B cell (primary cell): ENCODE data around the gene RIC3.

Experiments
- EZH2 ChIP-seq: IDR thresholded peaks from 2 replicates; pipeline ENCODE4 v1.6.1; 2012; ENCODE audit warnings: borderline replicate concordance, low read depth, mild to moderate bottlenecking, moderate library complexity, low read length; ENCODE audit not compliant: insufficient read depth, poor library complexity, severe bottlenecking
- TF ChIP-seq, protein P1 (sequence below): fragments of 200-600 bp; IDR thresholded peaks from one replicate; pipeline ENCODE4 v1.8.0; 2022; ENCODE audit warnings: antibody characterized with exemption, mild to moderate bottlenecking

GRCh38 chr11:8086001-8086479 lies 82.8 kb downstream of the RIC3 start:
- TF ChIP-seq, protein P1, sequence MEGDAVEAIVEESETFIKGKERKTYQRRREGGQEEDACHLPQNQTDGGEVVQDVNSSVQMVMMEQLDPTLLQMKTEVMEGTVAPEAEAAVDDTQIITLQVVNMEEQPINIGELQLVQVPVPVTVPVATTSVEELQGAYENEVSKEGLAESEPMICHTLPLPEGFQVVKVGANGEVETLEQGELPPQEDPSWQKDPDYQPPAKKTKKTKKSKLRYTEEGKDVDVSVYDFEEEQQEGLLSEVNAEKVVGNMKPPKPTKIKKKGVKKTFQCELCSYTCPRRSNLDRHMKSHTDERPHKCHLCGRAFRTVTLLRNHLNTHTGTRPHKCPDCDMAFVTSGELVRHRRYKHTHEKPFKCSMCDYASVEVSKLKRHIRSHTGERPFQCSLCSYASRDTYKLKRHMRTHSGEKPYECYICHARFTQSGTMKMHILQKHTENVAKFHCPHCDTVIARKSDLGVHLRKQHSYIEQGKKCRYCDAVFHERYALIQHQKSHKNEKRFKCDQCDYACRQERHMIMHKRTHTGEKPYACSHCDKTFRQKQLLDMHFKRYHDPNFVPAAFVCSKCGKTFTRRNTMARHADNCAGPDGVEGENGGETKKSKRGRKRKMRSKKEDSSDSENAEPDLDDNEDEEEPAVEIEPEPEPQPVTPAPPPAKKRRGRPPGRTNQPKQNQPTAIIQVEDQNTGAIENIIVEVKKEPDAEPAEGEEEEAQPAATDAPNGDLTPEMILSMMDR, result no peak
- no peak for TF ChIP-seq EZH2
